GM06990 (cell line): ENCODE measurements around the gene NTM.

Source experiments
- DNase-seq: peaks from one replicate; pipeline ENCODE4 v3.0.0-alpha.2; 2011; ENCODE audit not compliant: insufficient read length; ENCODE audit errors: extremely low read depth
- H3K27me3 ChIP-seq: replicated peaks from 2 replicates; pipeline ENCODE4 v1.6.0; 2011; ENCODE audit warnings: low read length; ENCODE audit not compliant: control insufficient read depth, insufficient read depth
- H3K36me3 ChIP-seq: 2 replicates; pipeline ENCODE4 v1.5.1; 2011; ENCODE audit warnings: low read length; ENCODE audit not compliant: control insufficient read depth, insufficient read depth
- H3K4me3 ChIP-seq: replicated peaks from 2 replicates; pipeline ENCODE4 v1.5.1; 2011; ENCODE audit warnings: low read depth, mild to moderate bottlenecking, control low read depth, low read length
- CTCF ChIP-seq: IDR thresholded peaks from 2 replicates; pipeline ENCODE4 v1.5.1; 2011; ENCODE audit warnings: low read length, control low read depth, mild to moderate bottlenecking, inconsistent platforms; ENCODE audit not compliant: insufficient read depth, poor library complexity, severe bottlenecking

The NTM gene

GRCh38 chr11:131999084-131999483 lies 628.7 kb downstream of the NTM start:
- Histone ChIP-seq H3K36me3 (no peaks in the 10 kb centered on the region), H3K27me3 (no peaks in the 10 kb centered on the region), H3K4me3 (no peak overlapping the region)
- no peak for DNase-seq
- TF ChIP-seq CTCF = no peak

GRCh38 chr11:131999955-132000354 lies 629.5 kb downstream of the NTM start:
- TF ChIP-seq CTCF = no peak

GRCh38 chr11:132005887-132006286 lies 635.5 kb downstream of the NTM start:
- no peaks in the 10 kb centered on the region for H3K36me3 ChIP-seq
- TF ChIP-seq CTCF = no peak
- no peaks in the 10 kb centered on the region; the same call in 1 of the 2 replicates for H3K27me3 ChIP-seq
- no peak for DNase-seq
- no peak overlapping the region for H3K4me3 ChIP-seq

More at GRCh38 chr11:131999955-132000354, 629.5 kb downstream of the NTM start:
- no peaks in the 10 kb centered on the region for H3K27me3 ChIP-seq
- no peak for DNase-seq
- H3K4me3 ChIP-seq = no peak overlapping the region
- no peaks in the 10 kb centered on the region for H3K36me3 ChIP-seq

GRCh38 chr11:132006884-132007580 lies 636.6 kb downstream of the NTM start:
- Histone ChIP-seq H3K4me3 (no peak overlapping the region), H3K36me3 (no peaks in the 10 kb centered on the region), H3K27me3 (no peaks in the 10 kb centered on the region; the same call in 1 of the 2 replicates)
- no peak for DNase-seq
- no peak for TF ChIP-seq CTCF

GRCh38 chr11:132008226-132008625 lies 637.8 kb downstream of the NTM start:
- H3K4me3 ChIP-seq = no peak overlapping the region
- DNase-seq = no peak
- H3K27me3 ChIP-seq = no peaks in the 10 kb centered on the region; the same call in 1 of the 2 replicates
- no peaks in the 10 kb centered on the region for H3K36me3 ChIP-seq
- TF ChIP-seq CTCF = no peak
